GM12878 (cell line): ENCODE measurements around the gene NEU1. TPM values are rescaled to one million over a fixed set of nuclear protein-coding genes. Genes with fewer than 3 reads are reported as not detected.

Experiments
- BMI1 ChIP-seq: fragments of 450-650 bp; IDR thresholded peaks from 2 replicates; pipeline ENCODE4 v1.6.1; 2016; ENCODE audit warnings: mild to moderate bottlenecking, moderate library complexity, borderline replicate concordance
- E2F8 ChIP-seq: fragments of 450-650 bp; IDR thresholded peaks from 2 replicates; pipeline ENCODE4 v1.6.1; 2018; ENCODE audit warnings: mild to moderate bottlenecking, low read depth, moderate library complexity; ENCODE audit not compliant: partially characterized antibody
- KAT2A ChIP-seq: conservative IDR thresholded peaks from 2 replicates; pipeline ENCODE4 v1.6.1; 2011; ENCODE audit warnings: low read depth, low read length; ENCODE audit not compliant: control insufficient read depth
- PKNOX1 ChIP-seq: fragments of 450-650 bp; IDR thresholded peaks from 2 replicates; pipeline ENCODE4 v1.6.1; 2016; ENCODE audit warnings: mild to moderate bottlenecking
- POLR2AphosphoS2 ChIP-seq: IDR thresholded peaks from 2 replicates; pipeline ENCODE4 v1.6.1; 2011; ENCODE audit warnings: low read depth, mild to moderate bottlenecking, low read length, improper control_type of control experiment, moderate library complexity
- RAD21 ChIP-seq: IDR thresholded peaks from 2 replicates; pipeline ENCODE4 v1.6.1; 2011; ENCODE audit warnings: mild to moderate bottlenecking, low read depth, low read length, moderate library complexity; ENCODE audit not compliant: insufficient read depth
- RAD51 ChIP-seq: fragments of 450-650 bp; IDR thresholded peaks from 2 replicates; pipeline ENCODE4 v1.6.1; 2016; ENCODE audit warnings: moderate library complexity, mild to moderate bottlenecking, inconsistent platforms
- RFX5 ChIP-seq: IDR thresholded peaks from 2 replicates; pipeline ENCODE4 v1.6.1; 2011; ENCODE audit warnings: low read depth, low read length, improper control_type of control experiment
- SMAD5 ChIP-seq: IDR thresholded peaks from 2 replicates; pipeline ENCODE4 v1.6.1; 2016; ENCODE audit warnings: antibody characterized with exemption, low read depth
- STAT3 ChIP-seq: IDR thresholded peaks from 2 replicates; pipeline ENCODE4 v1.6.1; 2011; ENCODE audit warnings: low read depth, low read length, improper control_type of control experiment
- polyA plus RNA-seq, 11 experiments: library from polyadenylated mRNA; depleted of rRNA in 4 of 11; unstranded in 6 of 11; stranded (reverse) in 5 of 11; fragments of >200 nt; fragmentation: Nextera tagmentation in 4 of 11; fragmentation: Illumina TruSeq in 1 of 11; extraction: Ambion mirVana in 4 of 11; extraction: Trizol in 1 of 11; gene quantifications; 1 replicate in 1 of 11; 2 replicates in 10 of 11; pipeline versions ENCODE4 v1.2.1 to v1.2.3, GENCODE V29; 2011 to 2016; ENCODE audit warnings: inconsistent platforms in 2 of 11, missing spikeins in 2 of 11, low read depth in 1 of 11
- total RNA-seq, 4 experiments: library from RNA; depleted of rRNA in 3 of 4; stranded (reverse); fragments of >200 nt in 3 of 4; fragmentation: Illumina TruSeq in 1 of 4; extraction: Trizol in 1 of 4; gene quantifications; 2 replicates each; pipeline versions ENCODE4 v1.2.1 to v1.2.3, GENCODE V29; 2013 to 2021
- TF ChIP-seq, protein P1 (sequence below): fragments of 450-650 bp; formaldehyde crosslinking; IDR thresholded peaks from 2 replicates; pipeline ENCODE4 v1.5.0; 2022; ENCODE audit warnings: mild to moderate bottlenecking, missing genetic modification characterization

NEU1 gene
- total and polyA plus RNA-seq, 10 of the 15 experiments (the other 5 are each of a cell fraction or from before 2014, with no cell fraction given): 7.2 to 26.9 (median 21.6) TPM

DNA sequence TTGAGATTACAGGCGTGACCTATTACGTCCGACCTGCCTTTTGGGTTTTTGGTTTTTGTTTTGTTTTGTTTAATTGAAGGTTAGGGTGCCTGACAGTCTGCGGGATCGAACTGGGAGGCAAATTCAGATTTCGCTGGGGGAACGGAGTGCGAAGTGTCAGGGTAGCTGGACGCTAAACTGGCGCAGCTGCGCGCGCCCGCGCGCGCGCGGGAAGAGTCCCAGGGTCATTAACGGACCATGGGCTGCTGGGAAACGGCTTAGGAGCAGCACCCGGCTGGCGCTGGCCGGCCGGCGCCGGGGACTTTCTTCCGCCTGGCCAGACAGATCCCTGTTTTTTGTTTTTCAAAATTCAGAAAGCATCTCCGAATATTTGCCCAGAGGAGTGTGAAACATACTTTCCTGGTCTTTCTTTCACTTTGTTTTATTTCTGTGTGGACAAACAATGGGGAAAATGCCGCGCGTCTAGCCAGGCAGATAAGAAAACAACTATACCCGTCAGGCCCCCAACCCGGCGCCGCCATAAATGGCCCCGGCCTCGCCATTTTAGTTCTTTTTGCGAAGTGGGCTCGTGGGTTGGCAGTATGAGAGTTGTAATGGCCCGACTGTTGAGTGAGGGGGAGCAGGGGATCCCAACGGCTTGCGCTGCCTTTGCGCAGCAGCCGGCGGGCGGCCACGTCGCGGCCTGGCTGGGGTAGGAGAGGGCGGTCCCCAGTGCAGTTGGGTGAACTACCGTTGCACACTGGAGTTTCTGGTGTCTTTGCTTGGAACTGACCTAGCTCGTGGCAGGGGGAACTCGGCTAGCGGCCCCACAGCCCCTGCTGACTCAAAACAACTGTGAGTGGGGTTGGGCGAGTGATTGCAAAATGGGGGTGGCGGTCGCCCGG is 28.0 kb downstream of the NEU1 start (continued):
- TF ChIP-seq KAT2A (no peak), RAD21 (no peak), BMI1 (no peak), STAT3 (no peak), RAD51 (no peak), RFX5 (no peak), SMAD5 (peak; percentile 99), POLR2AphosphoS2 (peak; percentile 93), PKNOX1 (peak; percentile 4; the same call in 1 of the 2 replicates), E2F8 (peak; percentile 74)
- TF ChIP-seq, protein P1, sequence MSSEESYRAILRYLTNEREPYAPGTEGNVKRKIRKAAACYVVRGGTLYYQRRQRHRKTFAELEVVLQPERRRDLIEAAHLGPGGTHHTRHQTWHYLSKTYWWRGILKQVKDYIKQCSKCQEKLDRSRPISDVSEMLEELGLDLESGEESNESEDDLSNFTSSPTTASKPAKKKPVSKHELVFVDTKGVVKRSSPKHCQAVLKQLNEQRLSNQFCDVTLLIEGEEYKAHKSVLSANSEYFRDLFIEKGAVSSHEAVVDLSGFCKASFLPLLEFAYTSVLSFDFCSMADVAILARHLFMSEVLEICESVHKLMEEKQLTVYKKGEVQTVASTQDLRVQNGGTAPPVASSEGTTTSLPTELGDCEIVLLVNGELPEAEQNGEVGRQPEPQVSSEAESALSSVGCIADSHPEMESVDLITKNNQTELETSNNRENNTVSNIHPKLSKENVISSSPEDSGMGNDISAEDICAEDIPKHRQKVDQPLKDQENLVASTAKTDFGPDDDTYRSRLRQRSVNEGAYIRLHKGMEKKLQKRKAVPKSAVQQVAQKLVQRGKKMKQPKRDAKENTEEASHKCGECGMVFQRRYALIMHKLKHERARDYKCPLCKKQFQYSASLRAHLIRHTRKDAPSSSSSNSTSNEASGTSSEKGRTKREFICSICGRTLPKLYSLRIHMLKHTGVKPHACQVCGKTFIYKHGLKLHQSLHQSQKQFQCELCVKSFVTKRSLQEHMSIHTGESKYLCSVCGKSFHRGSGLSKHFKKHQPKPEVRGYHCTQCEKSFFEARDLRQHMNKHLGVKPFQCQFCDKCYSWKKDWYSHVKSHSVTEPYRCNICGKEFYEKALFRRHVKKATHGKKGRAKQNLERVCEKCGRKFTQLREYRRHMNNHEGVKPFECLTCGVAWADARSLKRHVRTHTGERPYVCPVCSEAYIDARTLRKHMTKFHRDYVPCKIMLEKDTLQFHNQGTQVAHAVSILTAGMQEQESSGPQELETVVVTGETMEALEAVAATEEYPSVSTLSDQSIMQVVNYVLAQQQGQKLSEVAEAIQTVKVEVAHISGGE: no peak
